DND-41 (cell line): ENCODE measurements around the gene YJEFN3.

Source experiments
- EZH2 ChIP-seq: IDR thresholded peaks from 3 replicates; pipeline ENCODE4 v1.6.1; 2012; ENCODE audit warnings: borderline replicate concordance, low read depth, mild to moderate bottlenecking, moderate library complexity, low read length, inconsistent platforms; ENCODE audit not compliant: severe bottlenecking
- TF ChIP-seq, protein P1 (sequence below): IDR thresholded peaks from 2 replicates; pipeline ENCODE4 v1.5.1; 2012; ENCODE audit warnings: borderline replicate concordance, low read length, moderate library complexity, mild to moderate bottlenecking; ENCODE audit not compliant: poor library complexity, severe bottlenecking; ENCODE audit errors: extremely low read depth

DNA sequence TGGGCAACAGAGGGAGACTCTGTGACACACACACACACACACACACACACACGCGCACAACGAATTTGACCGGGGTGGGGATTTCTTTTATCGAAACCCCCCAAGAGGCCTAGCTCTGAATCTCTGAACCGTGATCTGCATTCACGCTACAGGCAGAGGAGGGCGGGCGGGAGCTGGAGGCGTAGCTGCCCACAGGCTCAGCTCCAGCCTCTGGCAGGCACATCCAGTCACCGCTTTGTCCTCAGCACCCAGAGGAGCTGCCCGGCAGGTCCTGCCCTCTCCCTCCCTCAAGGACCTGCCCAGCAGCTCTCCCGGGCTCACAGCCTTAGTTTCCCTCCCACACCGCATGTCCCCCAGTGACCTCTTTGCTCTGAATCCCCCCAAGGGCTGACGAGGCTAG lies 29.3 kb downstream of the YJEFN3 start:
- no peak for TF ChIP-seq EZH2
- TF ChIP-seq, protein P1, sequence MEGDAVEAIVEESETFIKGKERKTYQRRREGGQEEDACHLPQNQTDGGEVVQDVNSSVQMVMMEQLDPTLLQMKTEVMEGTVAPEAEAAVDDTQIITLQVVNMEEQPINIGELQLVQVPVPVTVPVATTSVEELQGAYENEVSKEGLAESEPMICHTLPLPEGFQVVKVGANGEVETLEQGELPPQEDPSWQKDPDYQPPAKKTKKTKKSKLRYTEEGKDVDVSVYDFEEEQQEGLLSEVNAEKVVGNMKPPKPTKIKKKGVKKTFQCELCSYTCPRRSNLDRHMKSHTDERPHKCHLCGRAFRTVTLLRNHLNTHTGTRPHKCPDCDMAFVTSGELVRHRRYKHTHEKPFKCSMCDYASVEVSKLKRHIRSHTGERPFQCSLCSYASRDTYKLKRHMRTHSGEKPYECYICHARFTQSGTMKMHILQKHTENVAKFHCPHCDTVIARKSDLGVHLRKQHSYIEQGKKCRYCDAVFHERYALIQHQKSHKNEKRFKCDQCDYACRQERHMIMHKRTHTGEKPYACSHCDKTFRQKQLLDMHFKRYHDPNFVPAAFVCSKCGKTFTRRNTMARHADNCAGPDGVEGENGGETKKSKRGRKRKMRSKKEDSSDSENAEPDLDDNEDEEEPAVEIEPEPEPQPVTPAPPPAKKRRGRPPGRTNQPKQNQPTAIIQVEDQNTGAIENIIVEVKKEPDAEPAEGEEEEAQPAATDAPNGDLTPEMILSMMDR = no peak
